Measurements from ENCODE around the gene PIK3C3.

GRCh38 chr18:41972067-41972925 lies 17.3 kb downstream of the PIK3C3 start:
- TF ChIP-seq CTCF (IDR thresholded peaks at IDR 0.05; ENCODE audit: poor library complexity): no peak
- no peak for TF ChIP-seq EZH2 (IDR thresholded peaks at IDR 0.05; ENCODE audit: borderline replicate concordance)
